HEK293 (cell line): Measurements from ENCODE around the gene ARHGDIG.
"Not testable (repeated sequence)": the region's sequence is repeated elsewhere in the genome, so short reads cannot be mapped to it uniquely, and the experiment has no call there.

Source experiments
- ZNF311 ChIP-seq: fragments of 450-650 bp; formaldehyde crosslinking; IDR thresholded peaks from 2 replicates; pipeline ENCODE4 v1.5.1; 2017; ENCODE audit warnings: missing biosample characterization, missing genetic modification characterization, borderline replicate concordance
- TF ChIP-seq, protein P1 (sequence below): fragments of 450-650 bp; formaldehyde crosslinking; IDR thresholded peaks from 2 replicates; pipeline ENCODE4 v1.5.1; 2016; ENCODE audit warnings: missing biosample characterization, missing genetic modification characterization

DNA sequence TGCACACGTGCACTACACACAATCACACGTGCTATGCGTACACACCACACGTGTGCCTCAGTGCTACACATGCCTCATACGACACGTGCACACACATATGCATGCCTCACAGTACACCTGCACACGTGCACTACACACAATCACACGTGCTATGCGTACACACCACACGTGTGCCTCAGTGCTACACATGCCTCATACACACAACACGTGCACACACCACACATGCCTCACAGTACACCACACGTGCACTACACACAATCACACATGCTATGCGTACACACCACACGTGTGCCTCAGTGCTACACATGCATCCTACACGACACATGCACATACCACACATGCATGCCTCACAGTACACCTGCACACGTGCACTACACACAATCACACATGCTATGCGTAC is 12.8 kb upstream of the ARHGDIG start:
- TF ChIP-seq ZNF311 (tag by site-specific recombination), result not testable (repeated sequence)
- TF ChIP-seq, protein P1, sequence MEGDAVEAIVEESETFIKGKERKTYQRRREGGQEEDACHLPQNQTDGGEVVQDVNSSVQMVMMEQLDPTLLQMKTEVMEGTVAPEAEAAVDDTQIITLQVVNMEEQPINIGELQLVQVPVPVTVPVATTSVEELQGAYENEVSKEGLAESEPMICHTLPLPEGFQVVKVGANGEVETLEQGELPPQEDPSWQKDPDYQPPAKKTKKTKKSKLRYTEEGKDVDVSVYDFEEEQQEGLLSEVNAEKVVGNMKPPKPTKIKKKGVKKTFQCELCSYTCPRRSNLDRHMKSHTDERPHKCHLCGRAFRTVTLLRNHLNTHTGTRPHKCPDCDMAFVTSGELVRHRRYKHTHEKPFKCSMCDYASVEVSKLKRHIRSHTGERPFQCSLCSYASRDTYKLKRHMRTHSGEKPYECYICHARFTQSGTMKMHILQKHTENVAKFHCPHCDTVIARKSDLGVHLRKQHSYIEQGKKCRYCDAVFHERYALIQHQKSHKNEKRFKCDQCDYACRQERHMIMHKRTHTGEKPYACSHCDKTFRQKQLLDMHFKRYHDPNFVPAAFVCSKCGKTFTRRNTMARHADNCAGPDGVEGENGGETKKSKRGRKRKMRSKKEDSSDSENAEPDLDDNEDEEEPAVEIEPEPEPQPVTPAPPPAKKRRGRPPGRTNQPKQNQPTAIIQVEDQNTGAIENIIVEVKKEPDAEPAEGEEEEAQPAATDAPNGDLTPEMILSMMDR (tag by site-specific recombination), result not testable (repeated sequence)
